ENCODE data around the gene SARDH. TPM values are rescaled to one million over a fixed set of nuclear protein-coding genes. Genes with fewer than 3 reads are reported as not detected.

Gene SARDH
- total and polyA plus RNA-seq, 2 of the 13 experiments (the other 11 are each of a cell fraction or from before 2014, with no cell fraction given): 11.6 to 34.9 TPM

DNA sequence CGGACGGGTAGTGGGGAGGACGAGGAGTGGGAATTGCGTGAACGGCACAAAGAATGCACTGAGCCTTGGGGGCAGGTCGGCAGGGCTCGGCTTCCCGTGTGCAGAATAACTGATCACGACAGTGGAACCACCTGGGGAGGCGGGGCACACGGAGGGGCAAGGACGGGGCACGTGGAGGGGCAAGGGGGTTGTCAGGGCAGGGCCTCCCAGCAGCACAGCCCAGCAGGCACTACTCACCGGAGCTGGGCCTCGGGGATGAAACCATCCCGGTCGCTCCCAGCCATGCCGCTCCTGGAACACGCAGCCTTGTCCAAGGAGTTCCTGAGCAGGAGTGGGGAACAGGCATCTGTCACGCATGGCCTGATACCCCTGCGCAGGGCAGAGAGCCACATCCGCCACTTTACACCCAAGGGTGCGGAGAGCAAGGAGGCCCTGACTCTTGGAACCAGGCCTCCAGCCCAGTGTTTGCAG lies 33.4 kb downstream of the SARDH start:
- Histone ChIP-seq H4K20me1 (ENCODE audit: insufficient read depth, low read length) (no peaks in the 10 kb centered on the region), H3K9ac (ENCODE audit: insufficient read depth, low read depth, low read length) (no peak overlapping the region), H3K36me3 (replicated peaks in 1 of 2; ENCODE audit: control insufficient read depth in 1 of 2, insufficient read depth in 2 of 2, low read length in 2 of 2) (peaks cover 4 to 9% of the 10 kb centered on the region in 2 experiments; a peak in 2 of 5 replicates), H3K27me3 (ENCODE audit: control insufficient read depth in 1 of 2, insufficient read depth in 2 of 2, low read length in 2 of 2) (no peaks in the 10 kb centered on the region), H3K4me3 (replicated peaks in 1 of 3; ENCODE audit: insufficient read depth in 1 of 3, low read depth in 2 of 3, low read length in 3 of 3) (no peak overlapping the region), H3K9me3 (ENCODE audit: low read length) (no peaks in the 10 kb centered on the region), H3K79me2 (ENCODE audit: insufficient read depth, low read length) (no peaks in the 10 kb centered on the region), H3K27ac (ENCODE audit: extremely low read length, insufficient read depth, low read length) (no peak overlapping the region), H3K4me2 (ENCODE audit: low read depth, low read length) (no peak overlapping the region), H3K4me1 (ENCODE audit: insufficient read depth, low read length) (no peaks in the 10 kb centered on the region), H2AFZ (ENCODE audit: low read length) (no peak overlapping the region)
- no peak for TF ChIP-seq TCF7L2 (IDR thresholded peaks at IDR 0.05; ENCODE audit: low read depth, low read length)
- no peak for TF ChIP-seq CHD4 (IDR thresholded peaks at IDR 0.05; ENCODE audit: borderline replicate concordance, low read length)
- no peak for TF ChIP-seq GTF2F1 (IDR thresholded peaks at IDR 0.05; ENCODE audit: low read length)
- TF ChIP-seq CHD2 (IDR thresholded peaks at IDR 0.05; ENCODE audit: low read depth, low read length): no peak
- TF ChIP-seq, protein P1, sequence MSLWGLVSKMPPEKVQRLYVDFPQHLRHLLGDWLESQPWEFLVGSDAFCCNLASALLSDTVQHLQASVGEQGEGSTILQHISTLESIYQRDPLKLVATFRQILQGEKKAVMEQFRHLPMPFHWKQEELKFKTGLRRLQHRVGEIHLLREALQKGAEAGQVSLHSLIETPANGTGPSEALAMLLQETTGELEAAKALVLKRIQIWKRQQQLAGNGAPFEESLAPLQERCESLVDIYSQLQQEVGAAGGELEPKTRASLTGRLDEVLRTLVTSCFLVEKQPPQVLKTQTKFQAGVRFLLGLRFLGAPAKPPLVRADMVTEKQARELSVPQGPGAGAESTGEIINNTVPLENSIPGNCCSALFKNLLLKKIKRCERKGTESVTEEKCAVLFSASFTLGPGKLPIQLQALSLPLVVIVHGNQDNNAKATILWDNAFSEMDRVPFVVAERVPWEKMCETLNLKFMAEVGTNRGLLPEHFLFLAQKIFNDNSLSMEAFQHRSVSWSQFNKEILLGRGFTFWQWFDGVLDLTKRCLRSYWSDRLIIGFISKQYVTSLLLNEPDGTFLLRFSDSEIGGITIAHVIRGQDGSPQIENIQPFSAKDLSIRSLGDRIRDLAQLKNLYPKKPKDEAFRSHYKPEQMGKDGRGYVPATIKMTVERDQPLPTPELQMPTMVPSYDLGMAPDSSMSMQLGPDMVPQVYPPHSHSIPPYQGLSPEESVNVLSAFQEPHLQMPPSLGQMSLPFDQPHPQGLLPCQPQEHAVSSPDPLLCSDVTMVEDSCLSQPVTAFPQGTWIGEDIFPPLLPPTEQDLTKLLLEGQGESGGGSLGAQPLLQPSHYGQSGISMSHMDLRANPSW (CRISPR knock-in tag; IDR thresholded peaks at IDR 0.05; ENCODE audit: borderline replicate concordance): no peak
- TF ChIP-seq ZNF577 (CRISPR knock-in tag; IDR thresholded peaks at IDR 0.05; ENCODE audit: borderline replicate concordance, low read depth): no peak
- no peak for TF ChIP-seq ZNF850 (CRISPR knock-in tag; conservative IDR thresholded peaks at IDR 0.05)
- TF ChIP-seq RBFOX2 (IDR thresholded peaks at IDR 0.05; ENCODE audit: low read depth, low read length): no peak
- TF ChIP-seq THYN1 (CRISPR knock-in tag; IDR thresholded peaks at IDR 0.05; ENCODE audit: borderline replicate concordance, low read depth): no peak
- no peak for TF ChIP-seq RXRB (CRISPR knock-in tag; IDR thresholded peaks at IDR 0.05; ENCODE audit: borderline replicate concordance)
- TF ChIP-seq SMAD3 (CRISPR knock-in tag; IDR thresholded peaks at IDR 0.05): no peak
- no peak for TF ChIP-seq THAP7 (CRISPR knock-in tag; IDR thresholded peaks at IDR 0.05)
- TF ChIP-seq SMAD9 (CRISPR knock-in tag; IDR thresholded peaks at IDR 0.05): no peak
- no peak for TF ChIP-seq ATF7 (IDR thresholded peaks at IDR 0.05)
- no peak for TF ChIP-seq ATF7 (CRISPR knock-in tag; IDR thresholded peaks at IDR 0.05)
- no peak for TF ChIP-seq ZFP36L1 (CRISPR knock-in tag; IDR thresholded peaks at IDR 0.05)
- intact Hi-C loops (cut with micrococcal nuclease; ENCODE audit: unreplicated experiment): no loop called here
- WGBS (ENCODE audit: low lambda C conversion rate): 90% methylated on average over 20 of the region's 23 CpGs
- in situ Hi-C loops (cut with HindIII; ENCODE audit: extremely low pct_ligation_motif_present, low pct_unique_long_range_greater_than_20kb): no loop called here
- no TSS peak for BruUV-seq (replicated peaks)
- ATAC-seq: no peak
- no peak for DNase-seq (ENCODE audit: low spot score)
- ChIA-PET POLR2A (no interaction called here), CTCF (ENCODE audit: low intra/inter-chr PET ratio, low total read pairs) (no interaction called here)
- no peak for FAIRE-seq
